Myocyte (in vitro differentiated cells): Measurements from ENCODE around the gene MGAT5. TPM values are rescaled to one million over a fixed set of nuclear protein-coding genes. Genes with fewer than 3 reads are reported as not detected.

Experiments
- DNase-seq: peaks from one replicate; pipeline ENCODE4 v3.0.0-alpha.2; 2012; ENCODE audit warnings: low read depth
- total RNA-seq: library from RNA; depleted of rRNA; stranded (reverse); fragments of >200 nt; gene quantifications from 2 replicates; pipeline ENCODE4 v1.2.3, GENCODE V29; 2014

MGAT5 gene
- total RNA-seq, 1 donor from 2014 or later, result 20.0 TPM

GRCh38 chr2:134491771-134492441, 238.0 kb downstream of the MGAT5 start:
- peak; percentile 73 for DNase-seq

- no peak for DNase-seq
These were observed 239.9 kb downstream of the MGAT5 start for GRCh38 chr2:134493797-134494196.

- DNase-seq, result no peak
These were observed 244.8 kb downstream of the MGAT5 start for GRCh38 chr2:134498654-134499053.

GRCh38 chr2:134499307-134499926, 245.5 kb downstream of the MGAT5 start:
- DNase-seq, result no peak

GRCh38 chr2:134500211-134500935, 246.5 kb downstream of the MGAT5 start:
- no peak for DNase-seq

GRCh38 chr2:134501476-134502091, 247.7 kb downstream of the MGAT5 start:
- no peak for DNase-seq

GRCh38 chr2:134502104-134502503, 248.2 kb downstream of the MGAT5 start:
- no peak for DNase-seq
